HG03135 (cell line): ENCODE data around the gene TPTE.
"Not testable (repeated sequence)": the region's sequence is repeated elsewhere in the genome, so short reads cannot be mapped to it uniquely, and the experiment has no call there.

Source experiments
- ATAC-seq: cut with Tn5 transposase; IDR thresholded peaks from one replicate; pipeline ENCODE4 v1.9.1; 2021; ENCODE audit warnings: mild to moderate bottlenecking, moderate library complexity; ENCODE audit not compliant: unreplicated experiment

The TPTE gene

GRCh38 chr21:10616061-10616460 lies 94.7 kb downstream of the TPTE start:
- ATAC-seq, result not testable (repeated sequence)

GRCh38 chr21:10616535-10616934 lies 95.2 kb downstream of the TPTE start:
- ATAC-seq, result no peak

GRCh38 chr21:10617133-10617752 lies 95.9 kb downstream of the TPTE start:
- not testable (repeated sequence) for ATAC-seq

GRCh38 chr21:10627316-10627863 lies 106.0 kb downstream of the TPTE start:
- ATAC-seq, result no peak

GRCh38 chr21:10629239-10629638 lies 107.9 kb downstream of the TPTE start:
- ATAC-seq, result not testable (repeated sequence)

GRCh38 chr21:10630829-10631228 lies 109.4 kb downstream of the TPTE start:
- ATAC-seq, result not testable (repeated sequence)

GRCh38 chr21:10631316-10631715 lies 109.9 kb downstream of the TPTE start:
- not testable (repeated sequence) for ATAC-seq

- not testable (repeated sequence) for ATAC-seq
These were observed 116.8 kb downstream of the TPTE start for GRCh38 chr21:10638144-10638543.

GRCh38 chr21:10639123-10639522 lies 117.7 kb downstream of the TPTE start:
- no peak for ATAC-seq

- not testable (repeated sequence) for ATAC-seq
These were observed 118.4 kb downstream of the TPTE start for GRCh38 chr21:10639746-10640145.

- no peak for ATAC-seq
These were observed 119.1 kb downstream of the TPTE start for GRCh38 chr21:10640446-10640845.

GRCh38 chr21:10641107-10641506 lies 119.7 kb downstream of the TPTE start:
- ATAC-seq, result no peak

- ATAC-seq, result not testable (repeated sequence)
These were observed 124.3 kb downstream of the TPTE start for GRCh38 chr21:10645667-10646066.

- not testable (repeated sequence) for ATAC-seq
These were observed 128.2 kb downstream of the TPTE start for GRCh38 chr21:10649350-10650149.

GRCh38 chr21:10650297-10650696 lies 128.9 kb downstream of the TPTE start:
- ATAC-seq, result not testable (repeated sequence)
